OCI-LY7 (cell line): ENCODE results near the gene MICAL3. TPM values are rescaled to one million over a fixed set of nuclear protein-coding genes. Genes with fewer than 3 reads are reported as not detected.

ENCODE experiments used
- BruUV-seq: library from RNA; stranded (reverse); fragments of 400-500 nt; replicated peaks from 2 replicates; lab custom pipeline; 2021; lab: Mats Ljungman, UMichigan
- CTCF ChIA-PET: fragments of 300-600 bp; sonication (Branson Sonifier 250); formaldehyde crosslinking; loops from one replicate; lab custom pipeline; 2022; ENCODE audit warnings: antibody characterized with exemption; ENCODE audit not compliant: unreplicated experiment; lab: Charles Lee
- POLR2A ChIA-PET: fragments of 300-600 bp; sonication (Branson Sonifier 250); formaldehyde crosslinking; loops from one replicate; lab custom pipeline; 2022; ENCODE audit warnings: antibody characterized with exemption; lab: Charles Lee
- DNase-seq: peaks from one replicate; pipeline ENCODE4 v3.0.0-alpha.2; 2015; ENCODE audit warnings: low spot score
- H2AFZ ChIP-seq: fragments of 200-600 bp; sonication (generic), shearing (Covaris generic); 2 replicates; pipeline ENCODE4 v1.6.1; 2014; ENCODE audit warnings: mild to moderate bottlenecking, antibody characterized with exemption, low read length, moderate library complexity
- H3K27ac ChIP-seq: fragments of 200-600 bp; sonication (generic); 2 replicates; pipeline ENCODE4 v1.5.1; 2014; ENCODE audit warnings: mixed run types, low read depth, mild to moderate bottlenecking, moderate library complexity, low read length, inconsistent platforms; ENCODE audit not compliant: poor library complexity, severe bottlenecking
- H3K36me3 ChIP-seq: fragments of 200-600 bp; sonication (generic); 2 replicates; pipeline ENCODE4 v1.6.1; 2014; ENCODE audit warnings: mild to moderate bottlenecking, antibody characterized with exemption, low read length, moderate library complexity, mixed read lengths; ENCODE audit not compliant: insufficient read depth
- H3K4me1 ChIP-seq: fragments of 200-600 bp; sonication (generic); 2 replicates; pipeline ENCODE4 v1.5.1; 2014; ENCODE audit warnings: mild to moderate bottlenecking, low read length; ENCODE audit not compliant: insufficient read depth, poor library complexity, severe bottlenecking
- H3K4me2 ChIP-seq: fragments of 200-600 bp; sonication (generic); 2 replicates; pipeline ENCODE4 v1.6.1; 2014; ENCODE audit warnings: mild to moderate bottlenecking, low read length
- H3K4me3 ChIP-seq: fragments of 200-600 bp; sonication (generic); 2 replicates; pipeline ENCODE4 v1.5.1; 2014; ENCODE audit warnings: mild to moderate bottlenecking, low read depth, low read length; ENCODE audit not compliant: poor library complexity, severe bottlenecking
- H3K79me2 ChIP-seq: fragments of 200-600 bp; sonication (generic); 2 replicates; pipeline ENCODE4 v1.6.1; 2016; ENCODE audit warnings: low read depth, mild to moderate bottlenecking, low read length, moderate library complexity, mixed read lengths; ENCODE audit not compliant: insufficient read depth
- H3K9me2 ChIP-seq: fragments of 200-600 bp; sonication (generic); 2 replicates; pipeline ENCODE4 v1.6.1; 2016; ENCODE audit warnings: mild to moderate bottlenecking, low read length, mixed read lengths; ENCODE audit not compliant: insufficient read depth
- H3K9me3 ChIP-seq: fragments of 200-600 bp; sonication (generic); 2 replicates; pipeline ENCODE4 v1.6.1; 2014; ENCODE audit warnings: mild to moderate bottlenecking, mixed run types, low read length, mixed read lengths
- H4K20me1 ChIP-seq: fragments of 200-600 bp; sonication (generic); 2 replicates; pipeline ENCODE4 v1.6.1; 2014; ENCODE audit warnings: mild to moderate bottlenecking, antibody characterized with exemption, low read length, moderate library complexity, mixed read lengths; ENCODE audit not compliant: insufficient read depth
- EZH2phosphoT487 ChIP-seq: fragments of 200-600 bp; sonication (generic); IDR thresholded peaks from 2 replicates; pipeline ENCODE4 v1.6.1; 2018; ENCODE audit warnings: low read depth, borderline replicate concordance, mild to moderate bottlenecking, mixed run types, antibody characterized with exemption, low read length, moderate library complexity, mixed read lengths
- intact Hi-C: fragments of 100-400 bp; cut with micrococcal nuclease; formaldehyde crosslinking; loops from one replicate; pipeline ENCODE4 v1.10.0; 2022; ENCODE audit not compliant: unreplicated experiment
- total RNA-seq, 2 experiments: library from RNA; depleted of rRNA in 1 of 2; stranded (reverse); fragments of >200 nt in 1 of 2; shearing (Covaris generic) in 1 of 2; gene quantifications; 2 replicates each; pipeline ENCODE4 v1.2.3, GENCODE V29; 2014 to 2022
- TF ChIP-seq, protein P1 (sequence below): fragments of 200-600 bp; sonication (generic); conservative IDR thresholded peaks from 2 replicates; pipeline ENCODE4 v1.5.1; 2014; ENCODE audit warnings: mild to moderate bottlenecking, antibody characterized with exemption, low read length, moderate library complexity, mixed read lengths

MICAL3 gene
- total RNA-seq, 2 experiments from 2014 or later, result 80.9 to 210 TPM

DNA sequence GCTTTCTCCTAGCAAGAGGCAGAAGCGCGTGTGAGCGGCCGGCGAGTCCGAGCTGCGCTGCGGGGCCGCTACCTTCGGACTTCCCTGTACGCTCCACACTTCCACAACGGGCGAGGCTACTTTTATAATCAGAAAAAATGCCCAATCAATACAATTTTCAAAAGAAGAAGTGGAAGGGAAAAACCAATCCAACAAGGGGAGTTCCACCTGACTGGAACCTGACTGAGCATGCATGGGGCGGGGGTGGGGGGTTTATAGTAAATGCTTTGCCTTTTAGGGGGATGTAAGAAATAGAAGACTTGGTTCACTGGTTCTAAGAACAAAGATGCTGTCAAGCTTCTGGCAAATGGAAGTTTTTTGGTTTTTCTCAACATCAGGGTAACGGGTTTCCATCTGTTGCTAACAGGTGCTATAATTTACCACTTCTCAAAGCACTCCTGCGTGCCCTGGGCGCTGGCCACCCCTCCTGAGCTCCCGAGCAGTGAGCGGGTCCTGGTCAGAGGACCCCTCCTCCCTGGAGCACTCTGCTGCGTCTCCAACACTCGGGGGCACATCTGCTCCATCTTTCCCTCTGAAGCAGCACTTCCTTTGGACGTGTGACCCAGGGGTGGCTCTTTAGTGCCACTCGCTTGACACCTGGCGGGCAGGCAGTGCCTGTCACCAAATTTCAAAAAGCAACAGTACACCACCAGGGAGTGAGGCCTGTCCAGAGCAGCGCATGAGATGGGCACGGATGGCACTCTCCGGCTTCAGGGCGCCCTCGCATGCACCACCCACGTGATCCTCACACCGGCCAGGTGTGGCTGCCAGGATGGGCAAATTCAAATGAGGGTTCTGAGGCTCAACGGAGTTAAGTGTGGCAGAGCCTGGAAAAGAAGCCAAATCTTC lies 228.5 kb downstream of the MICAL3 start:
- intact Hi-C loops, result loop anchor here (1.0 to 10.0 kb wide), 3 partner anchors 19 to 209 kb away; no protein-coding TSS in a partner anchor
- Histone ChIP-seq H3K4me2 (peak overlapping the region; percentile 88), H3K4me3 (peak overlapping the region; percentile 63), H3K36me3 (peaks cover 58% of the 10 kb centered on the region), H3K9me3 (no peaks in the 10 kb centered on the region), H3K79me2 (peaks cover 11% of the 10 kb centered on the region; the same call in 1 of the 2 replicates), H4K20me1 (no peaks in the 10 kb centered on the region), H3K27ac (peak overlapping the region; percentile 96), H3K9me2 (no peaks in the 10 kb centered on the region), H2AFZ (no peak overlapping the region), H3K4me1 (peaks cover 70% of the 10 kb centered on the region)
- POLR2A ChIA-PET, result interaction anchor here (0.7 to 2.3 kb wide), 7 partner anchors 10 to 284 kb away, joined by 3 to 8 read pairs (median 3); no protein-coding TSS in a partner anchor
- peak; percentile 84 for DNase-seq
- TF ChIP-seq, protein P1, sequence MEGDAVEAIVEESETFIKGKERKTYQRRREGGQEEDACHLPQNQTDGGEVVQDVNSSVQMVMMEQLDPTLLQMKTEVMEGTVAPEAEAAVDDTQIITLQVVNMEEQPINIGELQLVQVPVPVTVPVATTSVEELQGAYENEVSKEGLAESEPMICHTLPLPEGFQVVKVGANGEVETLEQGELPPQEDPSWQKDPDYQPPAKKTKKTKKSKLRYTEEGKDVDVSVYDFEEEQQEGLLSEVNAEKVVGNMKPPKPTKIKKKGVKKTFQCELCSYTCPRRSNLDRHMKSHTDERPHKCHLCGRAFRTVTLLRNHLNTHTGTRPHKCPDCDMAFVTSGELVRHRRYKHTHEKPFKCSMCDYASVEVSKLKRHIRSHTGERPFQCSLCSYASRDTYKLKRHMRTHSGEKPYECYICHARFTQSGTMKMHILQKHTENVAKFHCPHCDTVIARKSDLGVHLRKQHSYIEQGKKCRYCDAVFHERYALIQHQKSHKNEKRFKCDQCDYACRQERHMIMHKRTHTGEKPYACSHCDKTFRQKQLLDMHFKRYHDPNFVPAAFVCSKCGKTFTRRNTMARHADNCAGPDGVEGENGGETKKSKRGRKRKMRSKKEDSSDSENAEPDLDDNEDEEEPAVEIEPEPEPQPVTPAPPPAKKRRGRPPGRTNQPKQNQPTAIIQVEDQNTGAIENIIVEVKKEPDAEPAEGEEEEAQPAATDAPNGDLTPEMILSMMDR, result peak; percentile 62
- no peak for TF ChIP-seq EZH2phosphoT487
- CTCF ChIA-PET, result interaction anchor here (1.0 to 2.1 kb wide), 2 partner anchors 10 to 22 kb away, joined by 4 to 11 read pairs; no protein-coding TSS in a partner anchor
- no TSS peak for BruUV-seq

GRCh38 chr22:17794726-17795542 lies 229.4 kb downstream of the MICAL3 start:
- H3K4me3 ChIP-seq, result peak overlapping the region; percentile 63
- peak overlapping the region; percentile 88 for H3K4me2 ChIP-seq
- H3K36me3 ChIP-seq, result peaks cover 67% of the 10 kb centered on the region
- H2AFZ ChIP-seq, result no peak overlapping the region
- TSS peak; percentile 43 for BruUV-seq
- H3K27ac ChIP-seq, result peak overlapping the region; percentile 96
- TF ChIP-seq EZH2phosphoT487, result no peak
- TF ChIP-seq, protein P1, result no peak
- peaks cover 11% of the 10 kb centered on the region; the same call in 1 of the 2 replicates for H3K79me2 ChIP-seq
- H3K9me2 ChIP-seq, result no peaks in the 10 kb centered on the region
- POLR2A ChIA-PET, result interaction anchor here (1.1 kb wide), 2 partner anchors 17 to 20 kb away, joined by 4 to 5 read pairs; no protein-coding TSS in a partner anchor
- no peaks in the 10 kb centered on the region for H4K20me1 ChIP-seq
- CTCF ChIA-PET, result interaction anchor here (2.1 kb wide), 1 partner anchor 9 kb away, joined by 11 read pairs; no protein-coding TSS in a partner anchor
- H3K9me3 ChIP-seq, result no peaks in the 10 kb centered on the region
- H3K4me1 ChIP-seq, result peaks cover 60% of the 10 kb centered on the region
- intact Hi-C loops, result loop anchor here (10.0 kb wide), 1 partner anchor 210 kb away; no protein-coding TSS in a partner anchor
- DNase-seq, result peak; percentile 53
